ENCODE results near the gene GCA.

GCA gene

GRCh38 chr2:162315938-162316337 lies 28.0 kb upstream of the GCA start:
- H3K4me3 ChIP-seq (ENCODE audit: low read depth, low read length), result no peak overlapping the region
- H3K36me3 ChIP-seq (replicated peaks), result no peaks in the 10 kb centered on the region
- H3K27ac ChIP-seq, result no peak overlapping the region
- no peak for DNase-seq
- TF ChIP-seq, protein P1, sequence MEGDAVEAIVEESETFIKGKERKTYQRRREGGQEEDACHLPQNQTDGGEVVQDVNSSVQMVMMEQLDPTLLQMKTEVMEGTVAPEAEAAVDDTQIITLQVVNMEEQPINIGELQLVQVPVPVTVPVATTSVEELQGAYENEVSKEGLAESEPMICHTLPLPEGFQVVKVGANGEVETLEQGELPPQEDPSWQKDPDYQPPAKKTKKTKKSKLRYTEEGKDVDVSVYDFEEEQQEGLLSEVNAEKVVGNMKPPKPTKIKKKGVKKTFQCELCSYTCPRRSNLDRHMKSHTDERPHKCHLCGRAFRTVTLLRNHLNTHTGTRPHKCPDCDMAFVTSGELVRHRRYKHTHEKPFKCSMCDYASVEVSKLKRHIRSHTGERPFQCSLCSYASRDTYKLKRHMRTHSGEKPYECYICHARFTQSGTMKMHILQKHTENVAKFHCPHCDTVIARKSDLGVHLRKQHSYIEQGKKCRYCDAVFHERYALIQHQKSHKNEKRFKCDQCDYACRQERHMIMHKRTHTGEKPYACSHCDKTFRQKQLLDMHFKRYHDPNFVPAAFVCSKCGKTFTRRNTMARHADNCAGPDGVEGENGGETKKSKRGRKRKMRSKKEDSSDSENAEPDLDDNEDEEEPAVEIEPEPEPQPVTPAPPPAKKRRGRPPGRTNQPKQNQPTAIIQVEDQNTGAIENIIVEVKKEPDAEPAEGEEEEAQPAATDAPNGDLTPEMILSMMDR (IDR thresholded peaks at IDR 0.05; ENCODE audit: low read depth, low read length, missing control alignments), result no peak
- H3K27me3 ChIP-seq (replicated peaks), result no peaks in the 10 kb centered on the region
- in situ Hi-C loops (cut with HindIII; ENCODE audit: low pct_ligation_motif_present, low sequenced_read_pairs), result no loop called here

GRCh38 chr2:162316590-162316989 lies 27.3 kb upstream of the GCA start:
- in situ Hi-C loops (cut with HindIII; ENCODE audit: low pct_ligation_motif_present, low sequenced_read_pairs), result no loop called here
- DNase-seq, result no peak
- H3K27me3 ChIP-seq (replicated peaks), result no peaks in the 10 kb centered on the region
- no peak overlapping the region for H3K4me3 ChIP-seq (ENCODE audit: low read depth, low read length)
- TF ChIP-seq, protein P1 (IDR thresholded peaks at IDR 0.05; ENCODE audit: low read depth, low read length, missing control alignments), result no peak
- H3K27ac ChIP-seq, result no peak overlapping the region
- H3K36me3 ChIP-seq (replicated peaks), result no peaks in the 10 kb centered on the region

DNA sequence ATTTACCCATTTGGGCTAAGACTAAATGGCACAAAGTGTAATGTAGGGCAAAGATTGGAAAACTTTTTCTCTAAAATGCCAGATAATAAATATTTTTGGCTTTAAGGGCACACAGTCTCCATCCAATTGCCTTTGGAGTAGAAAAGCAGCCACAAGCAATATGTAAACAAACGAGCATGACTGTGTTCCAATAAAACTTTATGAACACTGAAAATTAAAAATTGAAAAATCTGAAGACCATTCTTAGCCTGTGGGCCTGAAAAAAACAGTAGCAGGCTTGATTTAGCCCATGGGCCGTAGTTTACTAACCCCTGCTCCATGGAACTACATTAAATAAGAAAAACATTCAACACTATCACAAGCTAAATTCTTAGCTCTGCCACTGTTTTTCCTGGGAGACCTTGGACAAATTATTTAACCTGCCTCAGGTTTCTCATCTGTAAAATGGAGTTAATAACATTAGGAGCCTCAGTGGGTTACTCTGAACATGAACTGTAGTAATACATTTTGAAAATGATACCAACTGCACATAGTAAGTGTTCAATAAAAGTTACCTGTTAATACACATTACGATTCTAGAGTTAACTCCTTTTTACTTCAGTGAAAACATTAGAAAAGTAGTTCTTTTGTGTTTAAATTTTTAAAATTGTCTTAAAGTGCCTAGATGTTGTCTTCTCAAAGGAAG lies 26.7 kb upstream of the GCA start:
- H3K4me3 ChIP-seq (ENCODE audit: low read depth, low read length), result no peak overlapping the region
- in situ Hi-C loops (cut with HindIII; ENCODE audit: low pct_ligation_motif_present, low sequenced_read_pairs), result no loop called here
- TF ChIP-seq, protein P1 (IDR thresholded peaks at IDR 0.05; ENCODE audit: low read depth, low read length, missing control alignments), result no peak
- no peaks in the 10 kb centered on the region for H3K36me3 ChIP-seq (replicated peaks)
- no peak for DNase-seq
- no peaks in the 10 kb centered on the region for H3K27me3 ChIP-seq (replicated peaks)
- H3K27ac ChIP-seq, result no peak overlapping the region

DNA sequence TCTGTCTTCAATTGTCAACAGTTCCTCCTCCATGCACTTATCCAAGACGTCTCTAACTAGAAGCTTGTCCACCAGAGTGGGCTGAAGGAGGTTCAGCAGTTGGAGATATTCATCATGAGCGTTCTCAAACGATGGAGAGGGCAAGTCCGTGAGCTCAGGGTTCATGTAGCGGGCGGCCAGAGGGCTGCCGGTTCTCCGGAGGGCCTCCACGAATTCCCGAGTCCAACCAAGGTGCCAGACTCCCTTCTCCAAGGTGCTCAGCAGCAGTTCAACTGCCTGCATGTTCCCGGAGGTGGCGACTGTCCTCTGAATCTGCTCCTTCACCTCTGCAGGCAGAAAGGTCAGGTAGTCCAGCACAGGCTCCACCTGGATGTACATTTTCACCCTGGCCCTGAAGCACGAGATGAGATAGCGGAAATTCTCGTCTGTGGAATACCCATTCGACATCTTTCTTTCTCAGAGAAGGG lies 26.0 kb upstream of the GCA start:
- peak; percentile 5 for DNase-seq
- Histone ChIP-seq H3K27me3 (replicated peaks) (no peaks in the 10 kb centered on the region), H3K4me3 (ENCODE audit: low read depth, low read length) (peak overlapping the region; percentile 74), H3K36me3 (replicated peaks) (no peaks in the 10 kb centered on the region), H3K27ac (no peak overlapping the region)
- TF ChIP-seq, protein P1 (IDR thresholded peaks at IDR 0.05; ENCODE audit: low read depth, low read length, missing control alignments), result no peak
- in situ Hi-C loops (cut with HindIII; ENCODE audit: low pct_ligation_motif_present, low sequenced_read_pairs), result no loop called here

DNA sequence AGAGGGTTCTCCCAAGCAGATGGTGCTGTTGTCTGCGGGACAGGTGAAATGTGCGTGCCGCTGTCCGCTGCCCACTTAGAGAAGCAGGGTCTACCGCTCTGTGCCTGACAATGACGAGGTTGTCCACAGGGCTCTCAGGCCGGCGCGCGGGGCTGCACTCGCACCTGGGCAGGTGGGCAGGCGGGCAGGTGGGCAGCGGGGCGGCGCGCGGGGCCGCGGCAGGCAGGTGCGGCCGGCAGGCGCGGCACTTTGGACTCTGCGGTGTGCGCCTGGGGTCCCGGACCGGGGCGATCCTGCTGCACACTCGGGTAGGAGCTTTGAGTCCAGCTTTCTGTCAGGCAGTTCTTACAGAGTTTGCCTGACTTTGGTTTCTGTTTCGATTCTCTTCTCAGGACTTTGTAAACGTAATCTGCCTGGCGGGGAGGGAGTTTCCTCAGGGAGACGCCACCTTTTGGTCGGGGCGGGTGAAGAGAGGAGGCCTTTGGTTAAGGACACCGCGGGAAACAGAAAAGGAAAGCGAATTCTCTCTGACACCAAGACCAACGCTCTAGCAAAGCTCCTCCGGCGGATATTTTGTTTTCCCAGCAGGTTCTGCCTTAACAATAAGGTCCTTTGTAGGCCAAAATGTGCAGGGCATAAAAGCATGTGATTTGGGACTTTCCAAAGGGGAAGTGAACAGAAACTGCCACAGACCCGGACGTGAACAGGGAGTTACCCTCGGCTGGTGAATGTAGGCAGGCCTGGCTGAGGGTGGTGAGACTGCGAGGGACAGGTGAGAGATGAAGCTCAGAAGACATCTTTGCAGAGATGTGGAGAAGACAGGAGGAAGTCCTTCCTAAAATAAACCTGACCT lies 25.4 kb upstream of the GCA start, which contains the start of gene IFIH1:
Gene IFIH1, minus strand, starts transcription at position 357 of the 853 bp plus-strand sequence. CDS start 377 bp downstream, outside the sequence.
- TF ChIP-seq, protein P1 (IDR thresholded peaks at IDR 0.05; ENCODE audit: low read depth, low read length, missing control alignments), result peak; percentile 62
- Histone ChIP-seq H3K4me3 (ENCODE audit: low read depth, low read length) (peak within 1 kb of the TSS; percentile 74), H3K27me3 (replicated peaks) (no peaks in the 10 kb centered on the region), H3K27ac (peak within 1 kb of the TSS; percentile 54), H3K36me3 (replicated peaks) (no peaks in the 10 kb centered on the region)
- DNase-seq, result peak; percentile 89
- in situ Hi-C loops (cut with HindIII; ENCODE audit: low pct_ligation_motif_present, low sequenced_read_pairs), result no loop called here

All from brain microvascular endothelial cell (primary cell).